ENCODE data around the gene SERINC3. TPM values are rescaled to one million over a fixed set of nuclear protein-coding genes. Genes with fewer than 3 reads are reported as not detected.

SERINC3 gene
- total and polyA plus RNA-seq, 10 of the 15 experiments (the other 5 are each of a cell fraction or from before 2014, with no cell fraction given) = 24.5 to 96.8 (median 38.8) TPM

DNA sequence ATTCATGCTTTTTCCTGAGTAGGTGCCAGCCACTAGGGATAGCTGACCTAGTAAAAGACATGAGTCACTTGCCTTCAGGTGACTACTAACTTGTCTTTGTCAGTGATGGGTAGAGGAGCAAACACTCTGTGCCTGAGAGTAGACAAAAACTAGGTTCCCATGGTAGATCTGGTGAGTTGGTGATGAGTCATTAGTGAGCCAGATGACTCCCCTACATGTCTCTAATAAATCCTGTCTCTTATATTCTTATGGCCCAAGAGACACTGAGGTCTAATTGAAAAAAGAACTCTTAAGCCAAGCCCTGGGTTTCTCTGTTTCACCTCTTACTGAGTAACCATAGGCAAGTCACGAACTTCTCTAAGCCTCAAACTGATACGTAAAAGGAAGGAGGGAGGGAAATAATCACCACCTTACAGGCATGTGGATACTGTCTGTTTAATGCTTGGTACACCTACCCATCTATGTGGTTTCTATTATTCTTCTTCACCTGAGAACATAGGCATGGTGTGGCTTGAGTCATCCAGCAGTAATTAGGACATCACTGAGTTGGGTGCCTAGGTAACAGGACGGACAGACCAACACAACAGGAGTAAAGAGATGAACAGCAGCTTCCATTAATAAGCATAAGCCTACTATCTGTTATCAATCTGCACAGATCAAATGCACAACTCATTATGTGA is 25.9 kb downstream of the SERINC3 start:
- no peaks in the 10 kb centered on the region for H4K20me1 ChIP-seq (ENCODE audit: control insufficient read depth, insufficient read depth)
- 8% methylated on average over 3 of the region's 3 CpGs for WGBS (ENCODE audit: insufficient coverage, insufficient replicate concordance, low lambda C conversion rate, missing lambda C conversion rate)
- no peaks in the 10 kb centered on the region for H3K27me3 ChIP-seq (replicated peaks in 1 of 2; ENCODE audit: control insufficient read depth in 2 of 2, insufficient read depth in 2 of 2, low read length in 1 of 2)
- peaks cover 8 to 30% of the 10 kb centered on the region in 2 experiments for H3K36me3 ChIP-seq (ENCODE audit: control insufficient read depth in 2 of 2, insufficient read depth in 2 of 2, low read length in 1 of 2)
- intact Hi-C loops (cut with micrococcal nuclease; ENCODE audit: unreplicated experiment) (no loop called here), in situ Hi-C loops (cut with MboI) (no loop called here)
- no TSS peak for BruUV-seq (replicated peaks)
- peak; percentile 60 for ATAC-seq
- no peak overlapping the region for H3K4me3 ChIP-seq
- DNase-seq (ENCODE audit: low read depth, low spot score) = no peak
- H3K4me2 ChIP-seq (ENCODE audit: control insufficient read depth, insufficient read depth) = no peak overlapping the region
- ChIA-PET SMC1A (ENCODE audit: uncharacterized antibody, unreplicated experiment) (no interaction called here), POLR2A (no interaction called here), RAD21 (ENCODE audit: unreplicated experiment) (no interaction called here), CTCF (no interaction called here)
- H3K9me3 ChIP-seq (replicated peaks; ENCODE audit: control insufficient read depth, insufficient read depth, low read length) = no peaks in the 10 kb centered on the region
- TF ChIP-seq ZNF24 (IDR thresholded peaks at IDR 0.05) (no peak), FOXM1 (IDR thresholded peaks at IDR 0.05; ENCODE audit: low read depth, low read length) (0 out of 2 replicates have a peak, but pooled peaks have one; percentile 28), MTA3 (IDR thresholded peaks at IDR 0.05; ENCODE audit: borderline replicate concordance, low read length) (0 out of 2 replicates have a peak, but pooled peaks have one; percentile 26), RUNX3 (IDR thresholded peaks at IDR 0.05; ENCODE audit: low read length) (peak; percentile 22; the same call in 1 of the 2 replicates), JUNB (IDR thresholded peaks at IDR 0.05) (peak; percentile 38; the same call in 1 of the 2 replicates), SPI1 (IDR thresholded peaks at IDR 0.05; ENCODE audit: borderline replicate concordance, insufficient read depth, low read depth, low read length) (no peak)
- H3K4me1 ChIP-seq (ENCODE audit: control insufficient read depth, insufficient read depth, low read length) = peaks cover 19% of the 10 kb centered on the region
- no peak overlapping the region for H2AFZ ChIP-seq (ENCODE audit: control insufficient read depth, low read depth, low read length)
- H3K9ac ChIP-seq (ENCODE audit: control insufficient read depth, insufficient read depth, low read length) = no peak overlapping the region
- no peak for FAIRE-seq
- peak overlapping the region; percentile 48 for H3K27ac ChIP-seq (ENCODE audit: control insufficient read depth, insufficient read depth)
- no peaks in the 10 kb centered on the region for H3K79me2 ChIP-seq (ENCODE audit: control insufficient read depth, insufficient read depth, low read length)

DNA sequence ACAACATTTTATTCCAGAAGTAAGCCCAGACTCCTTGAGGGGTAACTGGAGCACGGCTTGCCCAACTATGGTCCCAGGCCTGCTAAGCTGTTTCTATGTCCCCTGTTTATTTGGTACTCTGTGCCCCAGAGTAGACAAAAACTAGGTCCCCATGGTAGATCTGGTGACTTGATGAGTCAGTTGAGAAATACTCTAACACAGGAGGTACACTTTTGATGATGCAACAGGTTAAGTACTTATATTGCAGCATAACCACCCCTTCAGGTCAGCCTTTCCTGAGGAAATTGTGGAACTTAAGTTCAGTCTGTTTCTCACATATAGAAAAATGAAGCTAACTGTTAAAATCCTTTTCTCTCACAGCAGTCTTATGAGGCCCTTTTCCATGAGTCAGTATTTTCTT is 26.6 kb downstream of the SERINC3 start:
- in situ Hi-C loops (cut with MboI) (no loop called here), intact Hi-C loops (cut with micrococcal nuclease; ENCODE audit: unreplicated experiment) (no loop called here)
- no peaks in the 10 kb centered on the region for H4K20me1 ChIP-seq (ENCODE audit: control insufficient read depth, insufficient read depth)
- H3K4me1 ChIP-seq (ENCODE audit: control insufficient read depth, insufficient read depth, low read length) = peaks cover 24% of the 10 kb centered on the region
- no peak overlapping the region for H3K4me2 ChIP-seq (ENCODE audit: control insufficient read depth, insufficient read depth)
- no peak overlapping the region for H2AFZ ChIP-seq (ENCODE audit: control insufficient read depth, low read depth, low read length)
- SMC1A ChIA-PET (ENCODE audit: uncharacterized antibody, unreplicated experiment) = interaction anchor here (1.0 to 1.3 kb wide), 2 partner anchors 10 to 22 kb away, joined by 3 read pairs; no protein-coding TSS in a partner anchor
- no peaks in the 10 kb centered on the region for H3K9me3 ChIP-seq (replicated peaks; ENCODE audit: control insufficient read depth, insufficient read depth, low read length)
- FAIRE-seq = no peak
- peak overlapping the region; percentile 44 for H3K27ac ChIP-seq (ENCODE audit: control insufficient read depth, insufficient read depth)
- CTCF ChIA-PET = interaction anchor here (1.1 to 2.3 kb wide), 2 partner anchors 12 to 26 kb away, joined by 3 to 5 read pairs; no protein-coding TSS in a partner anchor
- no peak for DNase-seq (ENCODE audit: low read depth, low spot score)
- WGBS (ENCODE audit: insufficient coverage, insufficient replicate concordance, low lambda C conversion rate, missing lambda C conversion rate) = 100% methylated on average over 1 of the region's 1 CpG
- no peaks in the 10 kb centered on the region for H3K79me2 ChIP-seq (ENCODE audit: control insufficient read depth, insufficient read depth, low read length)
- RAD21 ChIA-PET (ENCODE audit: unreplicated experiment) = no interaction called here
- no peak for ATAC-seq
- H3K4me3 ChIP-seq = no peak overlapping the region
- no peak overlapping the region for H3K9ac ChIP-seq (ENCODE audit: control insufficient read depth, insufficient read depth, low read length)
- BruUV-seq (replicated peaks) = no TSS peak
- no peaks in the 10 kb centered on the region for H3K27me3 ChIP-seq (replicated peaks in 1 of 2; ENCODE audit: control insufficient read depth in 2 of 2, insufficient read depth in 2 of 2, low read length in 1 of 2)
- peaks cover 8 to 28% of the 10 kb centered on the region in 2 experiments for H3K36me3 ChIP-seq (ENCODE audit: control insufficient read depth in 2 of 2, insufficient read depth in 2 of 2, low read length in 1 of 2)
- POLR2A ChIA-PET = no interaction called here
- TF ChIP-seq, protein P1, sequence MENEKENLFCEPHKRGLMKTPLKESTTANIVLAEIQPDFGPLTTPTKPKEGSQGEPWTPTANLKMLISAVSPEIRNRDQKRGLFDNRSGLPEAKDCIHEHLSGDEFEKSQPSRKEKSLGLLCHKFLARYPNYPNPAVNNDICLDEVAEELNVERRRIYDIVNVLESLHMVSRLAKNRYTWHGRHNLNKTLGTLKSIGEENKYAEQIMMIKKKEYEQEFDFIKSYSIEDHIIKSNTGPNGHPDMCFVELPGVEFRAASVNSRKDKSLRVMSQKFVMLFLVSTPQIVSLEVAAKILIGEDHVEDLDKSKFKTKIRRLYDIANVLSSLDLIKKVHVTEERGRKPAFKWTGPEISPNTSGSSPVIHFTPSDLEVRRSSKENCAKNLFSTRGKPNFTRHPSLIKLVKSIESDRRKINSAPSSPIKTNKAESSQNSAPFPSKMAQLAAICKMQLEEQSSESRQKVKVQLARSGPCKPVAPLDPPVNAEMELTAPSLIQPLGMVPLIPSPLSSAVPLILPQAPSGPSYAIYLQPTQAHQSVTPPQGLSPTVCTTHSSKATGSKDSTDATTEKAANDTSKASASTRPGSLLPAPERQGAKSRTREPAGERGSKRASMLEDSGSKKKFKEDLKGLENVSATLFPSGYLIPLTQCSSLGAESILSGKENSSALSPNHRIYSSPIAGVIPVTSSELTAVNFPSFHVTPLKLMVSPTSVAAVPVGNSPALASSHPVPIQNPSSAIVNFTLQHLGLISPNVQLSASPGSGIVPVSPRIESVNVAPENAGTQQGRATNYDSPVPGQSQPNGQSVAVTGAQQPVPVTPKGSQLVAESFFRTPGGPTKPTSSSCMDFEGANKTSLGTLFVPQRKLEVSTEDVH (IDR thresholded peaks at IDR 0.05; ENCODE audit: low read depth, partially characterized antibody) = no peak
- TF ChIP-seq CREB1 (IDR thresholded peaks at IDR 0.05; ENCODE audit: low read depth) (no peak), STAT1 (conservative IDR thresholded peaks at IDR 0.05) (no peak)
- TF ChIP-seq, protein P2, sequence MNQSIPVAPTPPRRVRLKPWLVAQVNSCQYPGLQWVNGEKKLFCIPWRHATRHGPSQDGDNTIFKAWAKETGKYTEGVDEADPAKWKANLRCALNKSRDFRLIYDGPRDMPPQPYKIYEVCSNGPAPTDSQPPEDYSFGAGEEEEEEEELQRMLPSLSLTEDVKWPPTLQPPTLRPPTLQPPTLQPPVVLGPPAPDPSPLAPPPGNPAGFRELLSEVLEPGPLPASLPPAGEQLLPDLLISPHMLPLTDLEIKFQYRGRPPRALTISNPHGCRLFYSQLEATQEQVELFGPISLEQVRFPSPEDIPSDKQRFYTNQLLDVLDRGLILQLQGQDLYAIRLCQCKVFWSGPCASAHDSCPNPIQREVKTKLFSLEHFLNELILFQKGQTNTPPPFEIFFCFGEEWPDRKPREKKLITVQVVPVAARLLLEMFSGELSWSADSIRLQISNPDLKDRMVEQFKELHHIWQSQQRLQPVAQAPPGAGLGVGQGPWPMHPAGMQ (IDR thresholded peaks at IDR 0.05; ENCODE audit: borderline replicate concordance) = no peak
- TF ChIP-seq, protein P3, sequence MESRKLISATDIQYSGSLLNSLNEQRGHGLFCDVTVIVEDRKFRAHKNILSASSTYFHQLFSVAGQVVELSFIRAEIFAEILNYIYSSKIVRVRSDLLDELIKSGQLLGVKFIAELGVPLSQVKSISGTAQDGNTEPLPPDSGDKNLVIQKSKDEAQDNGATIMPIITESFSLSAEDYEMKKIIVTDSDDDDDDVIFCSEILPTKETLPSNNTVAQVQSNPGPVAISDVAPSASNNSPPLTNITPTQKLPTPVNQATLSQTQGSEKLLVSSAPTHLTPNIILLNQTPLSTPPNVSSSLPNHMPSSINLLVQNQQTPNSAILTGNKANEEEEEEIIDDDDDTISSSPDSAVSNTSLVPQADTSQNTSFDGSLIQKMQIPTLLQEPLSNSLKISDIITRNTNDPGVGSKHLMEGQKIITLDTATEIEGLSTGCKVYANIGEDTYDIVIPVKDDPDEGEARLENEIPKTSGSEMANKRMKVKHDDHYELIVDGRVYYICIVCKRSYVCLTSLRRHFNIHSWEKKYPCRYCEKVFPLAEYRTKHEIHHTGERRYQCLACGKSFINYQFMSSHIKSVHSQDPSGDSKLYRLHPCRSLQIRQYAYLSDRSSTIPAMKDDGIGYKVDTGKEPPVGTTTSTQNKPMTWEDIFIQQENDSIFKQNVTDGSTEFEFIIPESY (IDR thresholded peaks at IDR 0.05) = no peak
